GM18526 (cell line): ENCODE data around the gene NUP133.

ENCODE experiments used
- POLR2A ChIP-seq: IDR thresholded peaks from 3 replicates; pipeline ENCODE4 v1.6.1; 2011; ENCODE audit not compliant: insufficient read length; ENCODE audit errors: extremely low read depth

NUP133 gene

GRCh38 chr1:229507951-229508822 is at the start of gene NUP133:
Gene NUP133, minus strand, starts transcription at chr1:229508341. Its CDS starts 92 bp downstream, at chr1:229508249.
- peak; percentile 96 for TF ChIP-seq POLR2A

- TF ChIP-seq POLR2A: no peak
Measured at GRCh38 chr1:229557200-229557850, 49.2 kb upstream of the NUP133 start.

- no peak for TF ChIP-seq POLR2A
Measured at GRCh38 chr1:229554886-229555621, 46.9 kb upstream of the NUP133 start.

- TF ChIP-seq POLR2A: no peak
Measured at GRCh38 chr1:229553621-229554130, 45.5 kb upstream of the NUP133 start.

- TF ChIP-seq POLR2A: no peak
Measured at GRCh38 chr1:229552732-229553131, 44.6 kb upstream of the NUP133 start.

GRCh38 chr1:229550812-229551567 is 42.8 kb upstream of the NUP133 start:
- TF ChIP-seq POLR2A: no peak

- no peak for TF ChIP-seq POLR2A
Measured at GRCh38 chr1:229547542-229547941, 39.4 kb upstream of the NUP133 start.

- no peak for TF ChIP-seq POLR2A
Measured at GRCh38 chr1:229544587-229544986, 36.4 kb upstream of the NUP133 start.

- TF ChIP-seq POLR2A: no peak
Measured at GRCh38 chr1:229539863-229540506, 31.8 kb upstream of the NUP133 start.

GRCh38 chr1:229538945-229539344 is 30.8 kb upstream of the NUP133 start:
- TF ChIP-seq POLR2A: no peak

GRCh38 chr1:229537894-229538293 is 29.8 kb upstream of the NUP133 start:
- no peak for TF ChIP-seq POLR2A

GRCh38 chr1:229536982-229537381 is 28.8 kb upstream of the NUP133 start:
- TF ChIP-seq POLR2A: no peak

GRCh38 chr1:229535230-229535629 is 27.1 kb upstream of the NUP133 start:
- TF ChIP-seq POLR2A: no peak

- no peak for TF ChIP-seq POLR2A
Measured at GRCh38 chr1:229531326-229531725, 23.2 kb upstream of the NUP133 start.
